GM12872 (cell line): Measurements from ENCODE around the gene FAM83E.

Experiments
- TF ChIP-seq, protein P1 (sequence below): IDR thresholded peaks from 3 replicates; pipeline ENCODE4 v1.5.1; 2011; ENCODE audit warnings: low read depth, mild to moderate bottlenecking, low read length, moderate library complexity; ENCODE audit not compliant: insufficient read depth

Gene FAM83E

DNA sequence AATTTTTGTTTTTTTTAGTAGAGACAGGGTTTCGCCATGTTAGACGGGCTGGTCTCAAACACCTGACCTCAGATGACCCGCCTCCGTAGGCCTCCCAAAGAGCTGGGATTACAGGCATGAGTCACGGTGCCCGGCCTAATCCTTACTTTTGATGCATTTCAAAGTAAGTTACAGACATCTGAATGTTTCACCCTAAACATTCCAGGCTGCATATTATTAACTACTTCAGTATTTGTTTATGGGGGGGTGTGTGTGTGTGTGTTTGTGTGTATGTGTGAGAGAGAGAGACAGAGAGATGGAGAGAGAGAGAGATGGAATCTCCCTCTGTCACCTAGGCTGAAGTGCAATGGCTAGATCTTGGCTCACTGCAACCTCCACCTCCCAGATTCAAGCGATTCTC lies 49.8 kb downstream of the FAM83E start:
- TF ChIP-seq, protein P1, sequence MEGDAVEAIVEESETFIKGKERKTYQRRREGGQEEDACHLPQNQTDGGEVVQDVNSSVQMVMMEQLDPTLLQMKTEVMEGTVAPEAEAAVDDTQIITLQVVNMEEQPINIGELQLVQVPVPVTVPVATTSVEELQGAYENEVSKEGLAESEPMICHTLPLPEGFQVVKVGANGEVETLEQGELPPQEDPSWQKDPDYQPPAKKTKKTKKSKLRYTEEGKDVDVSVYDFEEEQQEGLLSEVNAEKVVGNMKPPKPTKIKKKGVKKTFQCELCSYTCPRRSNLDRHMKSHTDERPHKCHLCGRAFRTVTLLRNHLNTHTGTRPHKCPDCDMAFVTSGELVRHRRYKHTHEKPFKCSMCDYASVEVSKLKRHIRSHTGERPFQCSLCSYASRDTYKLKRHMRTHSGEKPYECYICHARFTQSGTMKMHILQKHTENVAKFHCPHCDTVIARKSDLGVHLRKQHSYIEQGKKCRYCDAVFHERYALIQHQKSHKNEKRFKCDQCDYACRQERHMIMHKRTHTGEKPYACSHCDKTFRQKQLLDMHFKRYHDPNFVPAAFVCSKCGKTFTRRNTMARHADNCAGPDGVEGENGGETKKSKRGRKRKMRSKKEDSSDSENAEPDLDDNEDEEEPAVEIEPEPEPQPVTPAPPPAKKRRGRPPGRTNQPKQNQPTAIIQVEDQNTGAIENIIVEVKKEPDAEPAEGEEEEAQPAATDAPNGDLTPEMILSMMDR: no peak
